ENCODE data around the gene ERCC6L.

DNA sequence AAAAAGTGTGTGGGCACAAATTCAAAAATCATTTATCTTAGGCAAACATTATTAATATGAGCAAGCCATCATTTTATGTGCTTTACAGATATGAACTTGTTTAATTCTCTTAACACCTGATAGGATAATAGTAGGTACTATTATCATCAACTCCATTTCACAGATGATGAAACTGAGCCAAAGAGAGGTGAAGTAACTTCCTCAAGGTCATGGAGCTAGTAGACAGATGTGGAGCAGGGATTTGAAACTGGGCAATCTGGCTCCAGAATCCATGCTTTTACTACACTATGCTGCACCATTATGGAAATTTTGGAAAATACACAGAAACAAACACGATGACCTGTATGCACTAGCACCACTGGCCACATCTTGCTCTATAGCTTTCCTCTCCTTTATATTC lies 58.3 kb downstream of the ERCC6L start:
- TF ChIP-seq, protein P1, sequence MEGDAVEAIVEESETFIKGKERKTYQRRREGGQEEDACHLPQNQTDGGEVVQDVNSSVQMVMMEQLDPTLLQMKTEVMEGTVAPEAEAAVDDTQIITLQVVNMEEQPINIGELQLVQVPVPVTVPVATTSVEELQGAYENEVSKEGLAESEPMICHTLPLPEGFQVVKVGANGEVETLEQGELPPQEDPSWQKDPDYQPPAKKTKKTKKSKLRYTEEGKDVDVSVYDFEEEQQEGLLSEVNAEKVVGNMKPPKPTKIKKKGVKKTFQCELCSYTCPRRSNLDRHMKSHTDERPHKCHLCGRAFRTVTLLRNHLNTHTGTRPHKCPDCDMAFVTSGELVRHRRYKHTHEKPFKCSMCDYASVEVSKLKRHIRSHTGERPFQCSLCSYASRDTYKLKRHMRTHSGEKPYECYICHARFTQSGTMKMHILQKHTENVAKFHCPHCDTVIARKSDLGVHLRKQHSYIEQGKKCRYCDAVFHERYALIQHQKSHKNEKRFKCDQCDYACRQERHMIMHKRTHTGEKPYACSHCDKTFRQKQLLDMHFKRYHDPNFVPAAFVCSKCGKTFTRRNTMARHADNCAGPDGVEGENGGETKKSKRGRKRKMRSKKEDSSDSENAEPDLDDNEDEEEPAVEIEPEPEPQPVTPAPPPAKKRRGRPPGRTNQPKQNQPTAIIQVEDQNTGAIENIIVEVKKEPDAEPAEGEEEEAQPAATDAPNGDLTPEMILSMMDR (conservative IDR thresholded peaks at IDR 0.05) = no peak
- TF ChIP-seq EZH2 (IDR thresholded peaks at IDR 0.05; ENCODE audit: low read depth) = no peak
